MM.1S (cell line): ENCODE measurements around the gene ANP32A.

Experiments
- DNase-seq: peaks from one replicate; pipeline ENCODE4 v3.0.0-alpha.2; 2015
- H2AFZ ChIP-seq: fragments of 300-600 bp; sonication (generic); 2 replicates; pipeline ENCODE4 v1.6.0; 2016; ENCODE audit warnings: antibody characterized with exemption, low read length
- H3F3A ChIP-seq: fragments of 300-600 bp; sonication (generic); 2 replicates; pipeline ENCODE4 v1.6.1; 2016; ENCODE audit warnings: mild to moderate bottlenecking, antibody characterized with exemption, low read length, moderate library complexity, mixed read lengths; ENCODE audit not compliant: insufficient read depth
- H3K27ac ChIP-seq: fragments of 300-600 bp; sonication (generic); 2 replicates; pipeline ENCODE4 v1.5.1; 2016; ENCODE audit warnings: mild to moderate bottlenecking, low read length
- H3K27me3 ChIP-seq: fragments of 300-600 bp; sonication (generic); replicated peaks from 2 replicates; pipeline ENCODE4 v1.6.0; 2016; ENCODE audit warnings: low read length; ENCODE audit not compliant: insufficient read depth
- H3K36me3 ChIP-seq: fragments of 300-600 bp; sonication (generic); replicated peaks from 2 replicates; pipeline ENCODE4 v1.6.1; 2016; ENCODE audit warnings: mild to moderate bottlenecking, low read length, mixed read lengths; ENCODE audit not compliant: insufficient read depth
- H3K4me1 ChIP-seq: fragments of 300-600 bp; sonication (generic); 2 replicates; pipeline ENCODE4 v1.6.1; 2016; ENCODE audit warnings: low read length, mixed read lengths
- H3K4me2 ChIP-seq: fragments of 300-600 bp; sonication (generic); 2 replicates; pipeline ENCODE4 v1.6.0; 2016; ENCODE audit warnings: low read depth, low read length
- H3K4me3 ChIP-seq: fragments of 300-600 bp; sonication (generic); 2 replicates; pipeline ENCODE4 v1.5.1; 2016; ENCODE audit warnings: low read length, mixed read lengths
- H3K79me2 ChIP-seq: fragments of 300-600 bp; sonication (generic); 2 replicates; pipeline ENCODE4 v1.6.1; 2016; ENCODE audit warnings: mixed run types, low read length, mixed read lengths
- H3K9ac ChIP-seq: fragments of 300-600 bp; sonication (generic); 2 replicates; pipeline ENCODE4 v1.6.1; 2016; ENCODE audit warnings: low read length, mixed read lengths
- H3K9me2 ChIP-seq: fragments of 300-600 bp; sonication (generic); replicated peaks from 2 replicates; pipeline ENCODE4 v1.6.1; 2016; ENCODE audit warnings: mild to moderate bottlenecking, low read length, mixed read lengths; ENCODE audit not compliant: insufficient read depth
- H3K9me3 ChIP-seq: fragments of 300-600 bp; sonication (generic); replicated peaks from 2 replicates; pipeline ENCODE4 v1.6.1; 2016; ENCODE audit warnings: mild to moderate bottlenecking, low read length, mixed read lengths; ENCODE audit not compliant: insufficient read depth
- H4K20me1 ChIP-seq: fragments of 300-600 bp; sonication (generic); 2 replicates; pipeline ENCODE4 v1.6.1; 2016; ENCODE audit warnings: mild to moderate bottlenecking, low read length, moderate library complexity, mixed read lengths; ENCODE audit not compliant: insufficient read depth
- CTCF ChIP-seq: fragments of 300-600 bp; sonication (generic); IDR thresholded peaks from 2 replicates; pipeline ENCODE4 v1.5.1; 2016; ENCODE audit warnings: antibody characterized with exemption, low read length, mixed read lengths
- EZH2 ChIP-seq: fragments of 300-600 bp; sonication (generic); optimal IDR thresholded peaks from 2 replicates; pipeline ENCODE3; 2017; ENCODE audit warnings: low read depth, mild to moderate bottlenecking, antibody characterized with exemption, low read length, mixed read lengths
- EZH2phosphoT487 ChIP-seq: fragments of 300-600 bp; sonication (generic); IDR thresholded peaks from 2 replicates; pipeline ENCODE4 v1.6.1; 2018; ENCODE audit warnings: antibody characterized with exemption, low read length

The ANP32A gene

GRCh38 chr15:68808770-68809169 is 11.9 kb downstream of the ANP32A start:
- Histone ChIP-seq H2AFZ (no peak overlapping the region), H3K27me3 (no peaks in the 10 kb centered on the region), H3K79me2 (peaks cover 100% of the 10 kb centered on the region), H3K27ac (no peak overlapping the region), H3K4me3 (no peak overlapping the region), H3K36me3 (no peaks in the 10 kb centered on the region), H3K9me3 (no peaks in the 10 kb centered on the region), H3K9me2 (no peaks in the 10 kb centered on the region), H3K4me2 (no peak overlapping the region), H4K20me1 (peaks cover 81% of the 10 kb centered on the region), H3K4me1 (no peaks in the 10 kb centered on the region), H3F3A (no peaks in the 10 kb centered on the region), H3K9ac (no peak overlapping the region)
- no peak for TF ChIP-seq EZH2phosphoT487
- TF ChIP-seq CTCF = no peak
- no peak for TF ChIP-seq EZH2
- no peak for DNase-seq

- Histone ChIP-seq H3K4me3 (no peak overlapping the region), H3K27me3 (no peaks in the 10 kb centered on the region), H3K4me2 (no peak overlapping the region), H3K9me3 (no peaks in the 10 kb centered on the region), H3K9me2 (no peaks in the 10 kb centered on the region), H3K9ac (no peak overlapping the region), H3K27ac (no peak overlapping the region), H3K36me3 (no peaks in the 10 kb centered on the region), H3K79me2 (peaks cover 100% of the 10 kb centered on the region), H4K20me1 (peaks cover 84% of the 10 kb centered on the region), H2AFZ (no peak overlapping the region), H3F3A (no peaks in the 10 kb centered on the region), H3K4me1 (no peaks in the 10 kb centered on the region)
- TF ChIP-seq CTCF = no peak
- no peak for TF ChIP-seq EZH2phosphoT487
- no peak for TF ChIP-seq EZH2
- DNase-seq = no peak
These were observed 12.6 kb downstream of the ANP32A start for GRCh38 chr15:68808091-68808490.

GRCh38 chr15:68807249-68807648 is 13.4 kb downstream of the ANP32A start:
- Histone ChIP-seq H2AFZ (no peak overlapping the region), H3K27ac (no peak overlapping the region), H3K9me3 (no peaks in the 10 kb centered on the region), H4K20me1 (peaks cover 82% of the 10 kb centered on the region), H3K27me3 (no peaks in the 10 kb centered on the region), H3K9ac (no peak overlapping the region), H3K4me1 (no peaks in the 10 kb centered on the region), H3F3A (no peaks in the 10 kb centered on the region), H3K4me3 (no peak overlapping the region), H3K4me2 (no peak overlapping the region), H3K36me3 (no peaks in the 10 kb centered on the region), H3K9me2 (no peaks in the 10 kb centered on the region), H3K79me2 (peaks cover 100% of the 10 kb centered on the region)
- no peak for DNase-seq
- TF ChIP-seq CTCF = no peak
- no peak for TF ChIP-seq EZH2
- TF ChIP-seq EZH2phosphoT487 = no peak
